ENCODE results near the gene SIVA1. TPM values are rescaled to one million over a fixed set of nuclear protein-coding genes. Genes with fewer than 3 reads are reported as not detected.

SIVA1 gene
- total RNA-seq, 1 experiment from 2014 or later = 128 TPM

GRCh38 chr14:104771374-104771773, 18.4 kb downstream of the SIVA1 start (continued):
- no peak for TF ChIP-seq ZNF512 (CRISPR knock-in tag; IDR thresholded peaks at IDR 0.05; ENCODE audit: borderline replicate concordance)
- no peak for TF ChIP-seq MYBL2 (CRISPR knock-in tag; IDR thresholded peaks at IDR 0.05)
- no peak for TF ChIP-seq ZMAT4 (CRISPR knock-in tag; IDR thresholded peaks at IDR 0.05)
- TF ChIP-seq, protein P1, sequence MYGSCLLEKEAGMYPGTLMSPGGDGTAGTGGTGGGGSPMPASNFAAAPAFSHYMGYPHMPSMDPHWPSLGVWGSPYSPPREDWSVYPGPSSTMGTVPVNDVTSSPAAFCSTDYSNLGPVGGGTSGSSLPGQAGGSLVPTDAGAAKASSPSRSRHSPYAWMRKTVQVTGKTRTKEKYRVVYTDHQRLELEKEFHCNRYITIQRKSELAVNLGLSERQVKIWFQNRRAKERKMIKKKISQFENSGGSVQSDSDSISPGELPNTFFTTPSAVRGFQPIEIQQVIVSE (CRISPR knock-in tag; IDR thresholded peaks at IDR 0.05; ENCODE audit: borderline replicate concordance) = no peak
- no peak for TF ChIP-seq ZNF396 (CRISPR knock-in tag; IDR thresholded peaks at IDR 0.05; ENCODE audit: borderline replicate concordance)

DNA sequence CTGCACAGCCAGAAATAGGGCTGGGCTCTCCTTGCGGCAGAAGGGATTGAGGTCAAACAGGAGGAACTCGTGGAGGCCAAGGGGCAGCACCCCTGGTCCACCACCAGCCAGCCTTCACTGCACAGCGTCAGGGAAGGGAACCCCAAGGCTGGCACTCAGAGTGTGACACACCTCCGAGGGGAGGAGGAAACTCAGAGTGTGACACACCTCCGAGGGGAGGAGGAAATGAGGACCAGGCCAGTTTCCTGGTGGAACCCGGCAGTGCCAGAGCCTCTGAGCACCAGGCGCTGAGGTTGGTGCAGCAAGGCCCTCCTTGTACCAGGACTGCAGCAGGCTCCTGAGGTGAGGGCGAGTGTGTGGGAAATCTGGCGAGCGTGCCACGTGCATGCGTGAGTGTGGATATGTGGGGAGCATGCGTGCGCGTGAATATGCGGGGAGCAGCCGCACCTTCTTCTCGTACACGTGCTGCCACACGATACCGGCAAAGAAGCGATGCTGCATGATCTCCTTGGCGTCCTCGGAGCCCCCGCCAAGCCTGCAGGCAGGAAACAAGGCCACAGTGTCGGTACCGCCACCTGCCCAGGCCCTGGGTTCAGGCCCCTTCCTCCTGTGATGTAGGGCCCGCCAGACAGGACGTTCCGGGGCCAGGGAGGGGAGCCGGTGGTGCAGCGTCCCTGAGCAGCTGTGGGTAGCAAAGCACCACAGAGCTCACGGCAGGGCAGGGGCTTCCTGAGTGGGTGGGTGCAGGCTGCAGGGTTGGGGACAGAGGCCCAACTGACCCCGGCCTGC, 19.2 kb downstream of the SIVA1 start:
- ChIA-PET POLR2A (no interaction called here), CTCF (interaction anchor here (0.7 to 2.5 kb wide), 2 partner anchors 54 to 90 kb away, joined by 3 to 30 read pairs; no protein-coding TSS in a partner anchor)
- DNase-seq (ENCODE audit: low spot score) (no peak), ATAC-seq (no peak)
- peaks cover 6% of the 10 kb centered on the region for H3K9me3 Mint-ChIP-seq
- TF ChIP-seq, protein P2, sequence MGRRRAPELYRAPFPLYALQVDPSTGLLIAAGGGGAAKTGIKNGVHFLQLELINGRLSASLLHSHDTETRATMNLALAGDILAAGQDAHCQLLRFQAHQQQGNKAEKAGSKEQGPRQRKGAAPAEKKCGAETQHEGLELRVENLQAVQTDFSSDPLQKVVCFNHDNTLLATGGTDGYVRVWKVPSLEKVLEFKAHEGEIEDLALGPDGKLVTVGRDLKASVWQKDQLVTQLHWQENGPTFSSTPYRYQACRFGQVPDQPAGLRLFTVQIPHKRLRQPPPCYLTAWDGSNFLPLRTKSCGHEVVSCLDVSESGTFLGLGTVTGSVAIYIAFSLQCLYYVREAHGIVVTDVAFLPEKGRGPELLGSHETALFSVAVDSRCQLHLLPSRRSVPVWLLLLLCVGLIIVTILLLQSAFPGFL (CRISPR knock-in tag; IDR thresholded peaks at IDR 0.05; ENCODE audit: borderline replicate concordance) = no peak
- TF ChIP-seq ZNF671 (CRISPR knock-in tag; IDR thresholded peaks at IDR 0.05) (no peak), ZSCAN18 (CRISPR knock-in tag; IDR thresholded peaks at IDR 0.05) (no peak), ZNF512 (CRISPR knock-in tag; IDR thresholded peaks at IDR 0.05; ENCODE audit: borderline replicate concordance) (no peak), AR (CRISPR knock-in tag; IDR thresholded peaks at IDR 0.05) (no peak), EMX1 (CRISPR knock-in tag; IDR thresholded peaks at IDR 0.05) (no peak), TEAD4 (CRISPR knock-in tag; IDR thresholded peaks at IDR 0.05) (no peak), IRF1 (CRISPR knock-in tag; IDR thresholded peaks at IDR 0.05) (no peak), NR3C1 (CRISPR knock-in tag; conservative IDR thresholded peaks at IDR 0.05; ENCODE audit: low read depth) (no peak), NR1H2 (CRISPR knock-in tag; IDR thresholded peaks at IDR 0.05) (no peak), ETV6 (CRISPR knock-in tag; IDR thresholded peaks at IDR 0.05) (no peak), SMAD3 (CRISPR knock-in tag; IDR thresholded peaks at IDR 0.05; ENCODE audit: borderline replicate concordance) (no peak)
- TF ChIP-seq, protein P3, sequence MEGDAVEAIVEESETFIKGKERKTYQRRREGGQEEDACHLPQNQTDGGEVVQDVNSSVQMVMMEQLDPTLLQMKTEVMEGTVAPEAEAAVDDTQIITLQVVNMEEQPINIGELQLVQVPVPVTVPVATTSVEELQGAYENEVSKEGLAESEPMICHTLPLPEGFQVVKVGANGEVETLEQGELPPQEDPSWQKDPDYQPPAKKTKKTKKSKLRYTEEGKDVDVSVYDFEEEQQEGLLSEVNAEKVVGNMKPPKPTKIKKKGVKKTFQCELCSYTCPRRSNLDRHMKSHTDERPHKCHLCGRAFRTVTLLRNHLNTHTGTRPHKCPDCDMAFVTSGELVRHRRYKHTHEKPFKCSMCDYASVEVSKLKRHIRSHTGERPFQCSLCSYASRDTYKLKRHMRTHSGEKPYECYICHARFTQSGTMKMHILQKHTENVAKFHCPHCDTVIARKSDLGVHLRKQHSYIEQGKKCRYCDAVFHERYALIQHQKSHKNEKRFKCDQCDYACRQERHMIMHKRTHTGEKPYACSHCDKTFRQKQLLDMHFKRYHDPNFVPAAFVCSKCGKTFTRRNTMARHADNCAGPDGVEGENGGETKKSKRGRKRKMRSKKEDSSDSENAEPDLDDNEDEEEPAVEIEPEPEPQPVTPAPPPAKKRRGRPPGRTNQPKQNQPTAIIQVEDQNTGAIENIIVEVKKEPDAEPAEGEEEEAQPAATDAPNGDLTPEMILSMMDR (IDR thresholded peaks at IDR 0.05) = no peak
- H3K36me3 Mint-ChIP-seq = peaks cover 33% of the 10 kb centered on the region
- H3K4me3 Mint-ChIP-seq = no peak overlapping the region
- H3K4me1 Mint-ChIP-seq = peaks cover 17% of the 10 kb centered on the region
- H3K27ac Mint-ChIP-seq = no peak overlapping the region
- no peaks in the 10 kb centered on the region for H3K27me3 Mint-ChIP-seq (ENCODE audit: low read depth)
